Measurements from ENCODE around the gene ARL8B.

- no peak for TF ChIP-seq POLR2AphosphoS5 (IDR thresholded peaks at IDR 0.05; ENCODE audit: low read depth, low read length)
- TF ChIP-seq POLR2A (IDR thresholded peaks at IDR 0.05; ENCODE audit: low read depth, low read length), result no peak
- TF ChIP-seq TAF1 (IDR thresholded peaks at IDR 0.05; ENCODE audit: borderline replicate concordance, low read depth, low read length), result no peak
These were observed 4.5 kb downstream of the ARL8B start for GRCh38 chr3:5126586-5126985.
